Stimulated activated CD8-positive, alpha-beta memory T cell treated with anti-CD3 and anti-CD28 coated beads, Interleukin-12 subunit alpha, Interleukin-12 subunit beta, amount 100 ng/mL, for 4 hours (primary cell): ENCODE results near the gene CISD1.
A peak's percentile ranks its signal among the peaks of the same experiment; 100 is the strongest.

ENCODE experiments used
- DNase-seq: peaks from one replicate; pipeline ENCODE4 v3.0.0-alpha.2; 2020; ENCODE audit warnings: low read depth

CISD1 gene

GRCh38 chr10:58311026-58311425 is 42.1 kb downstream of the CISD1 start:
- no peak for DNase-seq

- DNase-seq = no peak
These were observed 47.9 kb downstream of the CISD1 start for GRCh38 chr10:58316874-58317273.

GRCh38 chr10:58318346-58318745 is 49.4 kb downstream of the CISD1 start:
- DNase-seq = no peak

GRCh38 chr10:58319599-58319998 is 50.6 kb downstream of the CISD1 start:
- no peak for DNase-seq

GRCh38 chr10:58320351-58321049 is 51.5 kb downstream of the CISD1 start:
- DNase-seq = no peak

DNA sequence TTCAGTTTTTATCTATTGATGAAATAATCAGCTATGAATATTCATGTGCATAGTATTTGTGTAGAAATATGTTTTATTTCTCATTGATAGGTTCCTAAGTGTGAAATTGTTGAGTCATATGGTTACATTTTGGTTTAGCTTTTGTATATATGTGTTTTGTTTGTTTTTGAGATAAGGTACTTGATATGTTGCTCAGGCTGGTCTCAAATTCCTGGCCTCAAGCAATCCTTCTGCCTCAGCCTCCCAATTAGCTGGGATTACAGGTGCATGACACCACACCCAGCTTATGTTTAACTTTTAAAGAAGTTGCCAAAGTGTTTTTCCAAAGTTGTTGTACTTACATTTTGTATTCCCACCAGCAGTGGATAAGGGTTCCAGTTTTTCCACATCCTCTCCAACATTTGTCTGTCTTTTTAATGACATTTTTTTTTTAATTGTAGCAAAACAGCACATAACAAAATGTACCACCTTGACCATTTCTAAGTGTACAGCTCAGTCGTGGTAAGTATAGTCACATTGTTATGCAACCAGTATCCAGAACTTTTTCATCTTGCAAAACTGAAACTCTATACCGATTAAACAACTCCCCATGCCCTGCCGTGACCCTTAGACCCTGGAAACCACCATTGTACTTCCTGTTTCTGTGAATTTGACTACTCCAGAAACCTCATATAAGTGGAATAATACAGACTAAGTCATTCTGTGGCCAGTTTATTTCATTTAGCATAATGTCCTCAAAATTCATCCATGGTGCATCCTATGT is 53.3 kb downstream of the CISD1 start:
- DNase-seq = no peak

DNA sequence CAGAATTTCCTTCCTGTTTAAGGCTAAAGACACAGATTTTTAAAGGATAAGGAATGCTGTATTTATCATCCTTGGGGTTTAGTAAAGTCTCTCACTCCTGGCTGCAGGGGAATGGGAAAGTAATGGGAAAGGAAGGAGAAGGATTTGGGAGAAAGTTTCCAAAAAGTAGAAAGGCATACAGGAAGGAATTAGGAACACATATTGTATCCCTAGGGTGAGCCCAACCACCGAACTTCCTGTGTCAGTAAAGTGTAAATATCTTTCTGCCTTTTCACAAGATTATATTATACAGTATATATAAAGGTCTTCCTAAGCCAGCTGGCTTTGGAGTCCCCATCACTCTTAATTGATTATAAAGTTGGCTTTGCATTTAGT is 53.9 kb downstream of the CISD1 start:
- DNase-seq = no peak

DNA sequence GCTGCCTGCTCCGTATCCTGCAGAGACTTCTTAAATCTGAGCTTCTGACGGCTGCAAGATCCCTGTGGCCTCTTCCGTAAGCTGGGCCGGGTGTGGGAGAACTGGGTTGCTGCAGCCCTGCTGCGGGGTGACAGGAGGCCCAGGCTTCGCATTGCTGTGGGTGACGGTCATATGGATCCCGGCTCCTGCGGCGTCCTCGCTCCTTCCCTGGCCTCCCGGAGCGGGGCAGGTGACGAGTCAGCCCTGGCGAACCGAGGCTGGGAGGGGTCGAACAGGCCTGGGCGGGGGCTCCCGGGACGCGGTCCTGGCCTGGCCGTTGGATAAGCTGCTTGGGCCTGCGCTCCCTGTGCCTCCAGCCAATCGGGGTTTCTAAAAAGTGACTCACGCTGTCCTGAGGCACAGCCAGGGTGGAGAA is 58.0 kb downstream of the CISD1 start:
- DNase-seq = no peak

GRCh38 chr10:58328233-58328632 is 59.3 kb downstream of the CISD1 start:
- no peak for DNase-seq

DNA sequence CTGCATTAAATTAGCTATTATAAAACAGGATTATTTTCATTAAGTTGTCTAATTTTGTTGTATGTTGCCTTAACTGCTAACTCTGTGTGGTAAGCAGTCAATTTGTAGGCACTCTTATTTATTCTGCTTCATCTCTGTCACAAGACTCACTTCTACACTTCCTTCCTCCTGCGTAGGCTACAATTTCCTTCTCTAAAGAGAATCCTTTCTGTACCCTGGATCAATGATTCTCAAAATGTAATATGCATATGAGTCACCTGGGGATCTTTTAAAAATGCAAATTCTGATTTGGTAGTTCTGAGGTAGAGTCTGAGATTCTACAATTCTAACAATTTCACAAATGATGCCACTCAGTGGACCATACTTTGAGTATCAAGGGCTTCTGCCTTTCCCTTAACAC is 61.5 kb downstream of the CISD1 start:
- no peak for DNase-seq

GRCh38 chr10:58331646-58332045 is 62.7 kb downstream of the CISD1 start:
- no peak for DNase-seq

DNA sequence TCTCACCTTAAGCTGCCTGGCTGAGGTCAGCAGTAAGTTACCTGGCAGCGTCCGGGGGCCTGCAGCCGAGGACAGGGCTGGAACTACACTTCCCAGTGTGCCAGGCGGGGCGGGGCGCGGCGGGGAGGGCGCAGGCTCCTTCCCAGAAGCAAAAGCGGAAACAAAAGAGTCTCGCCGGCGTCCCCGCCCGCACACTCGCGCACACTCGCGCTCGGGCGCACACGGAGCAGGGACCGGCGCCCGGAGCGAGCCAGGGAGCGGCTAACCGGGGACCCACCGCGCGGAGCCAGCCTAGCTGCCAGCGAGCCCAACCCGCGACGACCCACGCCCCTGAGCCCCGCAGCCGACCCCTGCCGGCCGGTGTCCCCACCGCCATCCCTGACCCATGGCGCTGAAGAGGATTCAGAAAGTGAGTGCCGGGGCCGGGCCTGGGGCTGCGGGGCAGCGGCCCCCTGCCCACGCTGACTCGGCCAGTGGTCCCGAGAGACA is 65.9 kb downstream of the CISD1 start, which contains the start of gene UBE2D1:
UBE2D1 (plus strand) TSS at position 190 of the 489 bp plus-strand sequence; CDS start at position 386, 196 bp downstream.
- peak; percentile 75 for DNase-seq

- DNase-seq = peak; percentile 3
These were observed 66.5 kb downstream of the CISD1 start for GRCh38 chr10:58335306-58336005.

DNA sequence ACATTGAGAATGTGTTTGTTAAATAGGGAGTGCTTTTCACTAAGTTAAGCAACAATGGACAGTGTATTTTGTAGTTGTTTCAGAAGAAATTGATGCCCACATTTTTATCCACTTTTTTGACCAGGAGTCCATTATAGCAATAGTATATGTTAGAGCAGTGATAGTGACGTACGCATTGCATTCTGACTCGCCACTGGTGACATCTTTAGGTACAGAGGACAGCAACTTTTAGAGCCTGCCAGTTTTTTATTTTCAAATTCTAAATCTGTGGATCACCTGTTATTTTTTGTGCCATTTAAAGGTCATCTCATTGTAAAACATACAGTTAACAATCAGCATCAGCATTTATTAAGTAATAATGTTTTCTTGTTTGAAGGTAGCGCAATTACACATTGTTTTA is 67.3 kb downstream of the CISD1 start:
- DNase-seq = no peak
